Mesenchymal stem cell (in vitro differentiated cells and primary cell): Measurements from ENCODE around the gene DDX28.
"Not testable (repeated sequence)": the region's sequence is repeated elsewhere in the genome, so short reads cannot be mapped to it uniquely, and the experiment has no call there.

ENCODE experiments used
- DNase-seq: peaks from one replicate; pipeline ENCODE4 v3.0.0-alpha.2; 2013
- H2AFZ ChIP-seq: one replicate; pipeline ENCODE4 v1.6.1; 2013; ENCODE audit warnings: low read depth, mild to moderate bottlenecking, control low read depth, inconsistent platforms, low read length, moderate library complexity
- H2AK5ac ChIP-seq: 2 replicates; pipeline ENCODE4 v1.6.1; 2013; ENCODE audit warnings: low read length, moderate library complexity, mild to moderate bottlenecking, inconsistent platforms; ENCODE audit not compliant: severe bottlenecking
- H2BK120ac ChIP-seq: one replicate; pipeline ENCODE4 v1.6.1; 2013; ENCODE audit warnings: low read depth, mild to moderate bottlenecking, inconsistent platforms, low read length, moderate library complexity
- H2BK12ac ChIP-seq, 2 experiments: one replicate each; pipeline ENCODE4 v1.6.1; 2013; ENCODE audit warnings: inconsistent platforms in 2 of 2, low read length in 2 of 2, mild to moderate bottlenecking in 2 of 2, moderate library complexity in 2 of 2, control low read depth in 1 of 2
- H2BK15ac ChIP-seq: one replicate; pipeline ENCODE4 v1.6.1; 2013; ENCODE audit warnings: mild to moderate bottlenecking, low read depth, inconsistent platforms; ENCODE audit not compliant: poor library complexity, severe bottlenecking
- H2BK5ac ChIP-seq: 2 replicates; pipeline ENCODE4 v1.6.1; 2013; ENCODE audit warnings: low read depth, mild to moderate bottlenecking, low read length, control low read depth, inconsistent platforms; ENCODE audit not compliant: poor library complexity, severe bottlenecking
- H3K14ac ChIP-seq, 2 experiments: one replicate each; pipeline ENCODE4 v1.6.1; 2013; ENCODE audit warnings: inconsistent platforms in 2 of 2, low read length in 2 of 2, control low read depth in 1 of 2, mild to moderate bottlenecking in 1 of 2, moderate library complexity in 1 of 2
- H3K18ac ChIP-seq, 2 experiments: one replicate each; pipeline ENCODE4 v1.6.1; 2013; ENCODE audit warnings: inconsistent platforms in 2 of 2, low read length in 2 of 2, control low read depth in 1 of 2, low read depth in 1 of 2, mild to moderate bottlenecking in 1 of 2
- H3K23ac ChIP-seq, 2 experiments: one replicate each; pipeline ENCODE4 v1.6.1; 2013; ENCODE audit warnings: inconsistent platforms in 2 of 2, low read length in 2 of 2, mild to moderate bottlenecking in 2 of 2, moderate library complexity in 2 of 2, control low read depth in 1 of 2
- H3K27ac ChIP-seq: 2 replicates; pipeline ENCODE4 v1.5.1; 2013; ENCODE audit warnings: mild to moderate bottlenecking, moderate library complexity, low read length, control low read depth, inconsistent platforms; ENCODE audit not compliant: poor library complexity, severe bottlenecking
- H3K27me3 ChIP-seq, 2 experiments: 2 replicates each; pipeline versions ENCODE4 v1.6.1 to v1.7.0; 2013; ENCODE audit warnings: low read length in 2 of 2, mild to moderate bottlenecking in 2 of 2, moderate library complexity in 2 of 2, control low read depth in 1 of 2, inconsistent platforms in 1 of 2; ENCODE audit not compliant: control insufficient read depth in 1 of 2, insufficient read depth in 1 of 2
- H3K36me3 ChIP-seq, 2 experiments: 2 replicates each; pipeline versions ENCODE4 v1.6.1 to v1.7.0; 2013; ENCODE audit warnings: low read length in 2 of 2, control low read depth in 1 of 2, inconsistent platforms in 1 of 2, low read depth in 1 of 2, mild to moderate bottlenecking in 1 of 2; ENCODE audit not compliant: insufficient read depth in 2 of 2, control insufficient read depth in 1 of 2
- H3K4ac ChIP-seq, 2 experiments: one replicate each; pipeline ENCODE4 v1.6.1; 2013; ENCODE audit warnings: inconsistent platforms in 2 of 2, low read length in 2 of 2, mild to moderate bottlenecking in 2 of 2, moderate library complexity in 2 of 2, control low read depth in 1 of 2, low read depth in 1 of 2
- H3K4me1 ChIP-seq: 2 replicates; pipeline ENCODE4 v1.6.1; 2013; ENCODE audit warnings: low read depth, low read length, control low read depth; ENCODE audit not compliant: control insufficient read depth, insufficient read depth
- H3K4me2 ChIP-seq: 2 replicates; pipeline ENCODE4 v1.6.1; 2013; ENCODE audit warnings: low read length, mild to moderate bottlenecking, inconsistent platforms; ENCODE audit not compliant: poor library complexity, severe bottlenecking
- H3K4me3 ChIP-seq, 2 experiments: 2 replicates each; pipeline versions ENCODE4 v1.5.1 to v1.7.0; 2013; ENCODE audit warnings: low read length in 2 of 2, mild to moderate bottlenecking in 2 of 2, control low read depth in 1 of 2, low read depth in 1 of 2; ENCODE audit not compliant: insufficient read depth in 1 of 2
- H3K79me1 ChIP-seq: replicated peaks from 2 replicates; pipeline ENCODE4 v1.6.1; 2013; ENCODE audit warnings: mild to moderate bottlenecking, control low read depth, low read length, inconsistent platforms; ENCODE audit not compliant: poor library complexity, severe bottlenecking
- H3K9ac ChIP-seq: 2 replicates; pipeline ENCODE4 v1.7.0; 2013; ENCODE audit warnings: mild to moderate bottlenecking, low read length, moderate library complexity
- H3K9me3 ChIP-seq: 2 replicates; pipeline ENCODE4 v1.7.0; 2013; ENCODE audit warnings: mild to moderate bottlenecking, low read length; ENCODE audit not compliant: control insufficient read depth
- H4K8ac ChIP-seq: one replicate; pipeline ENCODE4 v1.6.1; 2013; ENCODE audit warnings: inconsistent platforms, mild to moderate bottlenecking, low read length, moderate library complexity
- H4K91ac ChIP-seq: one replicate; pipeline ENCODE4 v1.6.1; 2013; ENCODE audit warnings: mild to moderate bottlenecking, low read length, inconsistent platforms
- WGBS: methylation state at CpG from one replicate; pipeline ENCODE4 v1.1.7; 2013; ENCODE audit warnings: mixed read lengths; 5-methylcytosine and 5-hydroxymethylcytosine counted together

The DDX28 gene

DNA sequence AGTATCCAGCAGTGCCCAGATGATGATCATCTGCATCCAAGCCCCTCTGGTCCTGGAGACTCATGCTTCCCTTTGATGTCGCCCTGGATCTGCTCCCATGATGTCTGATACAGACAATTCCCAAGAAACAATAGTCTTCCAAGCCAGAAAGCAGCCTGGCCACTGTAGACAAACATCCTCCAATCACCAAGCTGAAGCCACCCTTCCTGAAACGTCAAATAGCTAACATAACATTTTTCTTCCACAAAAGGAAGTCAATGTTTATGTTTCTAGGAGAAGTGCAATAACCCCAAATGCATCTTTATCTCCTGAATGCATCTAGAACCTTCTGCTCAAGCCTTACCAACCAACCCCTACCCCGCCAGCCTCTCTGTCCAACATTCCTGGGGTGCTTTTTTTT is 22.6 kb downstream of the DDX28 start:
- Histone ChIP-seq H3K9me3 (no peaks in the 10 kb centered on the region), H2BK120ac (no peak overlapping the region), H4K8ac (no peak overlapping the region), H3K4ac (no peak overlapping the region), H4K91ac (no peak overlapping the region), H3K9ac (no peak overlapping the region), H3K79me1 (no peaks in the 10 kb centered on the region), H3K14ac (no peak overlapping the region), H2AFZ (no peak overlapping the region), H3K18ac (no peak overlapping the region), H2AK5ac (no peak overlapping the region), H3K4me2 (no peak overlapping the region), H3K4me3 (no peak overlapping the region), H3K23ac (no peak overlapping the region), H3K4me1 (no peaks in the 10 kb centered on the region), H3K36me3 (no peaks in the 10 kb centered on the region), H3K27me3 (peaks cover 0 to 4% of the 10 kb centered on the region in 2 experiments), H2BK12ac (no peak overlapping the region), H3K27ac (no peak overlapping the region), H2BK5ac (no peak overlapping the region), H2BK15ac (no peak overlapping the region)
- peak; percentile 13 for DNase-seq
- WGBS: 54% methylated on average over 3 of the region's 3 CpGs

DNA sequence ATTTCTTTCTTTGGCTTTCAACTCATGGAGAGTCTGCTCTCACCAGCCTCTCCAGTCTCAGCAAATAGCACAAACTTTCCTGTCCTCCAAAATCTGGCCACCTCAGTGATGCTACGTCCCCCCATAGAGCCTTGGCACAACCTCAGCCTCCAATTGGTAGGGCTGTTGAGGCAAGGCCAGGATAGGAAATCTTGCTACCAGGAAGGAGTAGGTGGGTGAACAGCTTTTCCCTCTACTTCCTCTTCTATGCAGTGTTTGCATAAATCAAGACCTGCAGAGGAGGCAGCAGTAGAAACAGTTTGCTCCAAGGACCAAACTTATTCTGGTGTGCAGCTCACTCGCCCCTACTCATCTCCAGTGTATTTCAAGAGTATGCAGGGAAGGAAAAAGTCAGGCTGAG is 23.0 kb downstream of the DDX28 start:
- H3K27me3 ChIP-seq: peaks cover 0 to 4% of the 10 kb centered on the region in 2 experiments
- no peak for DNase-seq
- no peak overlapping the region for H2BK120ac ChIP-seq
- no peak overlapping the region for H2BK5ac ChIP-seq
- no peak overlapping the region for H3K9ac ChIP-seq
- no peak overlapping the region for H3K4me3 ChIP-seq
- no peak overlapping the region for H4K91ac ChIP-seq
- peak overlapping the region in 1 of 2 experiments; percentile 43 for H3K18ac ChIP-seq
- H2BK12ac ChIP-seq: no peak overlapping the region
- H3K36me3 ChIP-seq: no peaks in the 10 kb centered on the region
- no peak overlapping the region for H2BK15ac ChIP-seq
- no peak overlapping the region for H3K4me2 ChIP-seq
- H3K79me1 ChIP-seq: no peaks in the 10 kb centered on the region
- no peaks in the 10 kb centered on the region for H3K4me1 ChIP-seq
- no peak overlapping the region for H3K23ac ChIP-seq
- H3K9me3 ChIP-seq: no peaks in the 10 kb centered on the region
- no peak overlapping the region for H2AFZ ChIP-seq
- no peak overlapping the region for H3K4ac ChIP-seq
- WGBS: 83% methylated on average over 1 of the region's 2 CpGs
- no peak overlapping the region for H3K27ac ChIP-seq
- no peak overlapping the region for H4K8ac ChIP-seq
- H2AK5ac ChIP-seq: no peak overlapping the region
- H3K14ac ChIP-seq: no peak overlapping the region

DNA sequence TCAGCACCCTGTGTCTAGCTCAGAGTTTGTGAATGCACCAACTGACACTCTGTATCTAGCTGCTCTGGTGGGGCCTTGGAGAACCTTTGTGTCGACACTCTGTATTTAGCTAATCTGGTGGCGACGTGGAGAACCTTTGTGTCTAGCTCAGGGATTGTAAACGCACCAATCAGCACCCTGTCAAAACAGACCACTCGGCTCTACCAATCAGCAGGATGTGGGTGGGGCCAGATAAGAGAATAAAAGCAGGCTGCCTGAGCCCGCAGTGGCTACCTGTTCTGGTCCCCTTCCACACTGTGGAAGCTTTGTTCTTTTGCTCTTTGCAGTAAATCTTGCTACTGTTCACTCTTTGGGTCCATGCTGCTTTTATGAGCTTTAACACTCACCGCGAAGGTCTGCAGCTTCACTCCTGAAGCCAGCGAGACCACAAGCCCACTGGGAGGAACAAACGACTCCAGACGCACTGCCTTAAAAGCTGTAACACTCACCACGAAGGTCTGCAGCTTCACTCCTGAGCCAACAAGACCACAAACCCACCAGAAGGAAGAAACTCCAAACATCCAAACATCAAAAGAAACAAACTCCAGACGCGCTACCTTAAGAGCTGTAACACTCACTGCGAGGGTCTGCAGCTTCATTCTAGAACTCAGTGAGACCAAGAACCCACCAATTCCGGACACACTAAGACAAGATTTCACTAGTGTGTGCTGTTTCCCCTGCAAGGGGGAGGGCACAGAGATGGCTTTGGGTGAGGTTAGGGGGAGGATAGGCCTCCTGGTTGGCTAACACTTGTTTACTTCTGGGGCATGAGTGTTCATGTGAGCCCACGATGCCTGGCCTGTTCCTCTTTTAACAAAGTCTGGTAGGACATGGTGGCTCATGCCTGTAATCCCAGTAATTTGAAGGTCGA is 24.0 kb downstream of the DDX28 start, which contains the start of gene DPEP2:
TSS of gene DPEP2 (minus strand) at position 706 of the 910 bp plus-strand sequence. CDS start 6,272 bp downstream, outside the sequence.
- H2BK12ac ChIP-seq, H2AK5ac ChIP-seq, H3K36me3 ChIP-seq, H2BK15ac ChIP-seq, H3K4me2 ChIP-seq, H3K14ac ChIP-seq, H3K4ac ChIP-seq, H3K23ac ChIP-seq, H3K27ac ChIP-seq, H3K27me3 ChIP-seq, H3K4me1 ChIP-seq, H2BK5ac ChIP-seq, H3K4me3 ChIP-seq, H3K79me1 ChIP-seq, H3K9me3 ChIP-seq, H3K9ac ChIP-seq, H2BK120ac ChIP-seq, H2AFZ ChIP-seq: not testable (repeated sequence)
- WGBS: 86% methylated on average over 17 of the region's 18 CpGs
- H4K8ac ChIP-seq: peak within 1 kb of the TSS; percentile 72
- peak within 1 kb of the TSS; percentile 27 for H4K91ac ChIP-seq
- H3K18ac ChIP-seq: peak within 1 kb of the TSS in 1 of 2 experiments; percentile 43
- DNase-seq: peak; percentile 18

DNA sequence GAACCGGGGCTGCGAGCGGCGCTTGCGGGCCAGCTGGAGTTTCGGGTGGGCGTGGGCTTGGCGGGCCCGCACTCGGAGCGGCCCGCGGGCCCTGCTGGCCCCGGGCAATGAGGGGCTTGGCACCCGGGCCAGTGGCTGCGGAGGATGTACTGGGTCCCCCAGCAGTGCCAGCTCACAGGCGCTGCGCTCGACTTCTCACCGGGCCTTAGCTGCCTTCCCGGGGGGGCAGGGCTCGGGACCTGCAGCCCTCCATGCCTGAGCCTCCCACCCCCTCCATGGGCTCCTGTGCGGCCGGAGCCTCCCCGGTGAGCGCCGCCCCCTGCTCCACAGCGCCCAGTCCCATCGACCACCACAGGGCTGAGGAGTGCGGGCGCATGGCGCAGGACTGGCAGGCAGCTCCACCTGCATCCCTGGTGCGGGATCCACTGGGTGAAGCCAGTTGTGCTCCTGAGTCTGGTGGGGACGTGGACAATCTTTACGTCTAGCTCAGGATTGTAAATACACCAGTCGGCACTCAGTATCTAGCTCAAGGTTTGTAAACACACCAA is 24.7 kb downstream of the DDX28 start:
- H2BK15ac ChIP-seq, H3K27me3 ChIP-seq, H2AFZ ChIP-seq, H3K27ac ChIP-seq, H2BK5ac ChIP-seq, H2BK120ac ChIP-seq, H3K79me1 ChIP-seq, H3K4me3 ChIP-seq, H3K14ac ChIP-seq, H2BK12ac ChIP-seq, H3K4me1 ChIP-seq, H3K4me2 ChIP-seq, H2AK5ac ChIP-seq, H3K18ac ChIP-seq, DNase-seq, H3K9me3 ChIP-seq, H3K23ac ChIP-seq, H3K36me3 ChIP-seq, H3K4ac ChIP-seq, H4K8ac ChIP-seq, H3K9ac ChIP-seq: not testable (repeated sequence)
- 96% methylated on average over 28 of the region's 36 CpGs for WGBS
- peak overlapping the region; percentile 27 for H4K91ac ChIP-seq
